Measurements from ENCODE around the gene CFLAR.
"Not testable (repeated sequence)": the region's sequence is repeated elsewhere in the genome, so short reads cannot be mapped to it uniquely, and the experiment has no call there.

CFLAR gene

DNA sequence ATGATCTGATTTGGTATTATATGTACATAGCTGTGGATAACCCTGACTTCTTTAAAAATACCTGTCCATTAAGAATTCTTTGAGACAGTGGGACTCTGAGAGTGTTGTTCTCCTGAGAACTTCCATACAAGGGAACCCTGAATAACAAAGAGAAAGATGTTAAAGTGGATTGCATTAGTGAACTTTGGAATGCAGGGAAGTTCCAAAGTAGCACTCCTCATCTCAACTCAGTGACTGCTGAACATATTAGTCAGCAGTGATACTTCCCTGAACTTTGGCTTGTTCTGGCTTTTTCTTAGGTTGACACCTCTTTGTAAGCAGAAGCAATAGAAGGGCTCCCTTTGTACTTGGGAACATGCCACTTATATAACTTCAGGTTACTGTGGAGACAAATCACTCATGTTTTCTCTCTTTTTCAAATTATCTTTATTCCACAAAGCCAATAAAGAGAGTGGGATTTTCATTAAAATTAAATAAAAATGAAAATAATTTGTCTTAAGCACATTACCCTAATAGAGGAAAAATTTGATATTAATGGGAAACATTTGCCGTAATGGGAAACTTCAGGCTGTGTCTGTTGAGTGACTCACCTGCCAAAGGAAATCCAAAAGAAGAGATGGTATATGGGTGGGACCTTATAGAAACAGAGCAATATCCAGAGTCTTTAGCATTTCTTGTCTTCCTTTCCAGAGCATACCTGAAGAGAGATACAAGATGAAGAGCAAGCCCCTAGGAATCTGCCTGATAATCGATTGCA is 33.3 kb downstream of the CFLAR start:
- no peak for DNase-seq

DNA sequence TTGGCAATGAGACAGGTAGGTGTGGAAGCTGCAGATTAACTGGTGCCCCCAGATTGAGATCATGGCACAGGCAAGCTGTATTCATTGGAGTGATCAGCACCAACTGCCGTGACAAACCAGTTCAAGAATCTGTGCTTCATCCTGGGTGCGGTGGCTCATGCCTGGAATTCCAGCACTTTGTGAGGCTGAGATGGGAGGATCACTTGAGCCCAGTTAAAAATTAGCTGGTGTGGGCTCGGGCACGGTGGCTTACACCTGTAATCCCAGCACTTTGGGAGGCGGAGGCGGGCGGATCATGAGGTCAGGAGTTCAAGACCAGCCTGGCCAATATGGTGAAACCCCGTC is 33.8 kb downstream of the CFLAR start:
- DNase-seq: not testable (repeated sequence)

- no peak for DNase-seq
Measured at GRCh38 chr2:201150454-201151020, 34.6 kb downstream of the CFLAR start.

DNA sequence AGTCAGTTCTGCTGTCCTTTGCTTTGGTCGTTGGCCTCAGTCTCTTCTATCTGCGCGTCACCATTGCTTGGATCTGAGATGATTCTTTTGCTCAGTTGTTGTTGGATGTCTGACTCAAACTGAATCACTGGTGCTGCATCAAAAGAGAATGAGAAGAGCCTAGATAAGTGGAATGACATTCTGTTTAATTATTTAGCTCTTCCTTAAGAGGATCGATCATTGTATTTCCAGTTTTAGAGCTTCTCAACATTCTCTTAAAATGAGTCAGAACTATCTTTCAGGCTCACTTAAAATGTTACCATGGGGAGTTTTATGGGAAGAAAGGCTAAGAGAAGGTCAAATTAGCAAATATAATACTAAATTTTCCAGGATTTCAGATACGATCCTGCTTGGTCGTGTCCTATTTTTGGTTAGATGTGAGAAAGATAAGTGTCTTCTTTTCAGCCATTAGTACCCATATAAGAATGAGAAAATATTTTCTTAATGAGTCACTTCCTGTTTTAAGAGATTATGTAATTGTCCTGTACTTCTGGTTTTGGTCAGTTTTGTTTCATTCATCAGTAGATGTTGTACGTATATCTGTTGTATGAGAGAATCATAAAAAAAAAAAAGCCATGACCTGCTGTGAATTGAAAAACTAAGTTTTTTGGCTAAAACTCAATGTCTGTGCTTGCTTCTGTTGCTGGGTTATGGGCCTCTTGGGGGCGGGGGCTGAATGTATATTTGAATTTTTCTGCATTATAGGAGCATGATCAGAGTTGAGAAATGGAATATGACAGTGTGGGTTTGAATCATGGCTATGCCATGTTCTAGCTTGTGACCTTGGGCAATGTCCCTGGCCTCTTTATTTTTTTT is 35.4 kb downstream of the CFLAR start:
- DNase-seq: no peak

GRCh38 chr2:201152517-201152916 is 36.6 kb downstream of the CFLAR start:
- DNase-seq: no peak

DNA sequence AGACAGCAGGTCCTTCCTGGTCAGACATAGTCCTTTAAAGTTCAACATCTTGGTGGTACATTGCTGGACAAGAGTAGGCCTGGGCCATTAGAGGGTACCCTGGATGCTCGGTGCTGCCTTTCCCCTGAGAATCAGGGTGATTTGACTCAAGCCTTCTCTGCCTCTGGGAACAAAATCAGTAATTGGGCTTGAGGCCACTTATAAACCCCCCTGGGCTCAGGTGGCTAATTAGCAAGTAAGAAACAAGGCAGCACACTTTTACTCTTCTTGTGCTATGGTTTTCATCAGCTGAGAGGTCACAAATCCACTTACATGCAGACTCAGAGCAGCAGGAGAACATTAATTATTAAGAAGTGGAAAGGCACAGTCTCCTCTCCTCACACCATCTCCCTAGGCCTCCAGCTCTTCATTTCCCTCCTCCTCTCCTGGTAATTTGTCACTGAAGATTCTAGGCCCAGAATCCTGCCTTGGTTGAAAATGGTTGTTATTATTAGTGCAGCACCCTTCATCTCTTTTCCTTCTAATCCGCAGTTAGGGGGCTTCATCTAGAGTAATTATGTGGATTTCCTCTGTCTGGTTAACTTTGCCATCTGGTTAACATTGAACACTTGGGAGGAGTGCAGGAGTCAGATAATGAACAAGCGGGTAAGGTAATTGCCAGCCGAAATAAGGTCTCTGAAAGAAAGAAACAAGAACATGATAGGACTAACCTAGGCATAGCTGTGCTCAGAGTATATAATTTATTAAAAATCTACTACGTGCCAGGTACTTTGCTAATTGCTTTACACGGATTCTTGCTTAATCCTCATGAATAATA is 37.2 kb downstream of the CFLAR start:
- no peak for DNase-seq

DNA sequence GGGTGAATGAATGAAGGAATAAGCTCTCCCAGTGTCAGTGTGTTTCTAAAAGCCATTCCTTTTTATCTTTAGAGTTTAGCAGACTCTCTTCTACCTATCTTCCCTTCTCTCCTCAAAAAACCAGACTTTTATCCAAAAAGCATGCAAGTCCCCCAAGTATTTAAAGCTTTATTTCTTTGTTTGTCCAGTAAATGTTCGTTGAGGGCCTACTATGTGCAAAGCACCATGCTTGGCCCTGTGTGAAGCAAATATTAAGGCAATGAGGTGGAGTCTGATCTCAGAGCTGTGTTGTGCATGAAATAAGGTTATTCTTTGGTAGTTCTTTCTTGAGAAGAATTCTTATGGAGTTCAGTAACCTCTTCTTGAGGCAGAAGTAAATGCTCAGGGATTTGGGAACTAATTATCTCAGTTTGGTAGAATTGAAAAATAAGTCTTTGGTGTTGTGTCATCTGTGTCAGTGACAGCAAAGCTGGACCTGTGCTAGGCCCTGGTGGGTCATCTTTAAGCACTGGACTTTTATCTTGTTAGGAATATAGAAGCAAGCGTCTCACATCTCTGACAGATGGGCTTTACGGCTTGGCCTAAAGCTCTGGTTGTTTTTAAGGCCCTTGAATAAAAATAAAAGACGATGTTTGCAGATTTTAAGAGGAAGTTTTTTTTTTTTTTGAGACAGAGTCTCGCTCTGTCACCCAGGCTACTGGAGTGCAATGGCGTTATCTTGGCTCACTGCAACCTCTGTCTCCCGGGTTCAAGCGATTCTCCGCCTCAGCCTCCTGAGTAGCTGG is 38.8 kb downstream of the CFLAR start:
- DNase-seq: no peak

GRCh38 chr2:201156036-201156435 is 40.1 kb downstream of the CFLAR start:
- no peak for DNase-seq

- no peak for DNase-seq
Measured at GRCh38 chr2:201156640-201157039, 40.7 kb downstream of the CFLAR start.

DNA sequence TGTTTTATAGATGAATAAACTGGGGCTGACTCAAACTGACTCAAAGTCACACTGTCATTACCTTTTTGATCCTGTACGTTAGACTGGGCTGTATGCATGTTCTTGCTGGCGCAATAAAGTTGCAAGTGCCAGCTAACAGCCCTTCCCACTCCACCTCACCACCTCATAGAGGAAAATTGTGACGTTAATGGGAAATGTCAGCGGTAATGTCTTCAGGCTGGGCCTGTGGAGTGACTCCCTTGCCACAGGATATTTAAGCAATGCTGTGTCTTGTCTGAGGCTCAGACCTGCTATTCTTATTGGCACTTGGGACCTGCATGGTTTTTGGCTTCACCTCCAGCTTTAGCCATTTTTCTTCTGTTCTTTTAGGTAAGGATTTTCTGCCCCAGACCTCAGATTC is 41.7 kb downstream of the CFLAR start:
- no peak for DNase-seq

GRCh38 chr2:201158111-201158929 is 42.4 kb downstream of the CFLAR start:
- DNase-seq: no peak

DNA sequence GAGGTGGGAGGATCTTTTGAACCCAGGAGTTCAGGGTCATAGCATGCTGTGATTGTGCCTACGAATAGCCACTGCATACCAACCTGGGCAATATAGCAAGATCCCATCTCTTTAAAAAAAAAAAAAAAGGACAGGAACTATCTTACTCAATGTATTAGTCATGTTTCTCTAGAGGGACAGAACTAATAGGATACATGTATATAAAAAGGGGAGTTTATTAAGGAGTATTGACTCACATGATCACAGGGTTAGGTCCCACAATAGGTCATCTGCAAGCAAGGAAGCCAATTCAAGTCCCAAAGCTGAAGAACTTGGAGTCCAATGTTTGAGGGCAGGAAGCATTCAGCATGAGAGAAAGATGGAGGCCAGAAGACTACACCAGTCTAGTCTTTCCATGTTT is 48.2 kb downstream of the CFLAR start:
- no peak for DNase-seq

DNA sequence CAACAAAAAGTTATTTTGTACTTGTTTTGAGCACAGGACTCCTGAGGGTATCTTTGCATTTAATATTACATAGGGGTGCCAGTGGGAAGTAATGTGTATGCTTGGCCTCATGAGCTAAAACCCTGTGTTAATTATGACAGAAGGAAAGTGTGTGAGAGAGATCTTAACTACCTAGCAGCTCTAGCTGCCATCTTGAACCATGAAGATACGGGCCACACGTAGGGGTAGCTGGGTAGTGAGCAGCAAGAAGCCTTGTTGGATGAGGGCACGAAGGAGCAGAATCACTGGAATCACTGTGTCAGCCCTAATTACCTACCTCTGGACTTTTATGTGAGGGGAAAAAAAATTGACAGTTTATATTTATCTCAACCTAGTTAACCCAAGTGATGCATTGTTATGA is 51.6 kb downstream of the CFLAR start:
- no peak for DNase-seq

DNA sequence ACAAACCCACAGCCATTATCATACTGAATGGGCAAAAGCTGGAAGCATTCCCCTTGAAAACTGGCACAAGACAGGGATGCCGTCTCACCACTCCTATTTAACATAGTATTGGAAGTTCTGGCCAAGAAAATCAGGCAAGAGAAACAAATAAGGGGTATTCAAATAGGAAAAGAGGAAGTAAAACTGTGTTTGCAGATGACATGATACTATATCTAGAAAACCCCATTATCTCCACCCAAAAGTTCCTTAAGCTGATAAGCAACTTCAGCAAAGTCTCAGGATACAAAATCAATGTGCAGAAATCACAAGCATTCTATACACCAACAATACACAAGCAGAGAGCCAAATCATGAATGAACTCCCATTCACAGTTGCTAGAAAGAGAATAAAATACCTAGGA is 52.5 kb downstream of the CFLAR start:
- DNase-seq: not testable (repeated sequence)

DNA sequence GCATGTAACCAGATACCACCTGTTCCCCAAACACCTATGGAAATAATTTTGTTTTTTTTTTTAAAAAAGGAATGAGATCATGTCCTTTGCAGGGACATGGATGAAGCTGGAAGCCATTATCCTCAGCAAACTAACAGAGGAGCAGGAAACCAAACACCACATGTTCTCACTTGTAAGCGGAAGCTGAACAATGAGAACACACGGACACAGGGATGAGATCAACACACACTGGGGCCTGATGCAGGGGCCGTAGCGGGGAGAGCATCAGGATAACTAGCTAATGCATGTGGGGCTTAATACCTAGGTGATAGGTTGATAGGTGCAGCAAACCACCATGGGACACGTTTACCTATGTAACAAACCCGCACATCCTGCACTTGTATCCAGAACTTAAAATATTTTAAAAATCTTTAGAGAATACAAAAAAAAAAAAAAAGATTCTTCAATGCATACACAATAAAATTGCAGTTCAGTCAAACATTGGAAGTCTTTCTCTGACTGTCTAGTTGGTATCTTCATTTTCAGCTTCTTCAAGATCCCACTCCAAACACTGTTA is 55.4 kb downstream of the CFLAR start:
- DNase-seq: no peak

GRCh38 chr2:201172279-201172678 is 56.3 kb downstream of the CFLAR start:
- no peak for DNase-seq

- no peak for DNase-seq
Measured at GRCh38 chr2:201174687-201175086, 58.7 kb downstream of the CFLAR start.

- DNase-seq: no peak
Measured at GRCh38 chr2:201176081-201176481, 60.1 kb downstream of the CFLAR start.

DNA sequence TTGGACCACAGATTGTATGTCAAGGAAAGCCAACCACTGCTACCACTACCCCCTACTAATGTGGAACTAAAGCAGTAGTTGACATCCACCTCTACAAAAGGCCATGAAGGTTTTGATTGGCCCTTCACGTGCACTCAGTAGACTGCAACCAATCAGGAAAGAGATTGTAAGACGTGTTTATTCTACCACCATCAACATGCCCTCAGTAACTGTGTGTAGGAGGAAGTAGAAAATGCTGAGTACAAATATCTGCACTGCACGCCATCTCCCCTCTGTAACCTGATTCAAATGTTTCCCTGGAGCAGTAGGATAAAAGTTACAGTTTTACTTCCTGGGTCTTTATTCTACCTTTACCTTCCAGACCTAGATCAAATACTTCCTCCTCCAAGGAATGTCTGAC is 64.0 kb downstream of the CFLAR start:
- DNase-seq: no peak

DNA sequence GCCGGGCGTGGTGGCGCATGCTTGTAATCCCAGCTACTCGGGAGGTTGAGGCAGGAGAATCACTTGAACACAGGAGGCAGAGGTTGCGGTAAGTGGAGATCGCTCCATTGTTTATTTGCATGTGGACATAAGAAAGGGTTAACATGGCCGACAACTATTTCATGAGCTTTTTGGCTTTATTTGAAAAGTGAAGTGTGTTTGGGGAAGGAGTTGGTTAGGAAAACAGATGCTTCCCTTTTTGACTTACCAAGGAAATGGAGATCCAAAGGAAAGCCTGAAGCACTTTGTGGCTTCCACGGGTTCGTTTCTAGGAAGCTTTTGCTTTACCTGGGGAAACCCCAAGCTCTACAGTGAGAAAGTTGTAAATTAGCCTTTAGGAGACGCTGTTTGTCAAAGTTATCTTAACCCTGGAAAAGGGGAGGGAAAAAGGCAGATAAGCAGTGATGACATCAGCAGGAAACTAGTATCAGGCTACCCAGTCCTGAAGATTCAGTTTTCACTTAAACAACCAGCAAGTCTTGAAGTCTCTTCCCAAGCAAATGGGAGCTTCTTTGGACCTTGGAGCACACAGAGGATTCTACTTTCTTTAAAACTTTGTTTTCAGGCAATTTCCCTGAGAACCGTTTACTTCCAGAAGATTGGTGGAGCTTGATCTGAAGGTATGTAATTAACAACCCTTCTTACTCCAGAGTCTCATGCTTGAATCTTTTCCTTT is 66.8 kb downstream of the CFLAR start, which contains the start of gene CASP10:
Gene CASP10, plus strand, starts transcription at position 492 of the 715 bp plus-strand sequence. CDS start 2,637 bp downstream, outside the sequence.
- no peak for DNase-seq
